Measurements from ENCODE around the gene FAAH.

DNA sequence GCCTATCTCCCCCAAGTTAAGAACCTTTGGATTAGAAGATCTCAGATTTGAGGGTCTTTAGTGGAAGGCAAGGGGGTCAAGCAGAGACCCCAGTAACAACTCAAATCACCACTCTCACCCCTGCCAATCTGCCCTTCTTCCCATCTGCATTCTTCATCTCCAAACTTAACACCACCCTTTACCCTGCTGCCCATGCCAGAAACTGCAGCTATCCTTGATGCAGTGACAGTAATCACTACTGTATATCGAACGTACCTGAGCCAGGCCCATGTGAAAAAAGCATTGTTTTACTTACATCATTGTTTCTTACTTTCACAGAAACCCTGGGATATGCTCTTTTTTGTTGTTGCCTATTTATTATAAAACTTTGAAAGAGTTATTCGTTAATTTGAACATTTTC is 27.0 kb upstream of the FAAH start:
- TF ChIP-seq EP300 (IDR thresholded peaks at IDR 0.05; ENCODE audit: borderline replicate concordance in 1 of 2, low read depth in 1 of 2, low read length in 1 of 2) (no peak), ELF1 (IDR thresholded peaks at IDR 0.05) (no peak), EZH2phosphoT487 (IDR thresholded peaks at IDR 0.05; ENCODE audit: borderline replicate concordance, low read depth) (no peak), POLR2AphosphoS5 (IDR thresholded peaks at IDR 0.05; ENCODE audit: low read depth, low read length) (no peak), GABPA (IDR thresholded peaks at IDR 0.05; ENCODE audit: low read depth) (no peak), MEF2A (IDR thresholded peaks at IDR 0.05; ENCODE audit: borderline replicate concordance, low read depth) (no peak), RXRA (IDR thresholded peaks at IDR 0.05; ENCODE audit: borderline replicate concordance, low read depth) (no peak), TEAD4 (IDR thresholded peaks at IDR 0.05; ENCODE audit: borderline replicate concordance, insufficient read depth) (no peak)
- TF ChIP-seq, protein P1, sequence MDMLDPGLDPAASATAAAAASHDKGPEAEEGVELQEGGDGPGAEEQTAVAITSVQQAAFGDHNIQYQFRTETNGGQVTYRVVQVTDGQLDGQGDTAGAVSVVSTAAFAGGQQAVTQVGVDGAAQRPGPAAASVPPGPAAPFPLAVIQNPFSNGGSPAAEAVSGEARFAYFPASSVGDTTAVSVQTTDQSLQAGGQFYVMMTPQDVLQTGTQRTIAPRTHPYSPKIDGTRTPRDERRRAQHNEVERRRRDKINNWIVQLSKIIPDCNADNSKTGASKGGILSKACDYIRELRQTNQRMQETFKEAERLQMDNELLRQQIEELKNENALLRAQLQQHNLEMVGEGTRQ (IDR thresholded peaks at IDR 0.05; ENCODE audit: borderline replicate concordance, low read depth, low read length): no peak
- TF ChIP-seq, protein P2, sequence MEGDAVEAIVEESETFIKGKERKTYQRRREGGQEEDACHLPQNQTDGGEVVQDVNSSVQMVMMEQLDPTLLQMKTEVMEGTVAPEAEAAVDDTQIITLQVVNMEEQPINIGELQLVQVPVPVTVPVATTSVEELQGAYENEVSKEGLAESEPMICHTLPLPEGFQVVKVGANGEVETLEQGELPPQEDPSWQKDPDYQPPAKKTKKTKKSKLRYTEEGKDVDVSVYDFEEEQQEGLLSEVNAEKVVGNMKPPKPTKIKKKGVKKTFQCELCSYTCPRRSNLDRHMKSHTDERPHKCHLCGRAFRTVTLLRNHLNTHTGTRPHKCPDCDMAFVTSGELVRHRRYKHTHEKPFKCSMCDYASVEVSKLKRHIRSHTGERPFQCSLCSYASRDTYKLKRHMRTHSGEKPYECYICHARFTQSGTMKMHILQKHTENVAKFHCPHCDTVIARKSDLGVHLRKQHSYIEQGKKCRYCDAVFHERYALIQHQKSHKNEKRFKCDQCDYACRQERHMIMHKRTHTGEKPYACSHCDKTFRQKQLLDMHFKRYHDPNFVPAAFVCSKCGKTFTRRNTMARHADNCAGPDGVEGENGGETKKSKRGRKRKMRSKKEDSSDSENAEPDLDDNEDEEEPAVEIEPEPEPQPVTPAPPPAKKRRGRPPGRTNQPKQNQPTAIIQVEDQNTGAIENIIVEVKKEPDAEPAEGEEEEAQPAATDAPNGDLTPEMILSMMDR (IDR thresholded peaks at IDR 0.05): no peak
- TF ChIP-seq, protein P3, sequence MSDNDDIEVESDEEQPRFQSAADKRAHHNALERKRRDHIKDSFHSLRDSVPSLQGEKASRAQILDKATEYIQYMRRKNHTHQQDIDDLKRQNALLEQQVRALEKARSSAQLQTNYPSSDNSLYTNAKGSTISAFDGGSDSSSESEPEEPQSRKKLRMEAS (IDR thresholded peaks at IDR 0.05; ENCODE audit: low read depth): no peak
